Measurements from ENCODE around the gene DOCK3.

DNA sequence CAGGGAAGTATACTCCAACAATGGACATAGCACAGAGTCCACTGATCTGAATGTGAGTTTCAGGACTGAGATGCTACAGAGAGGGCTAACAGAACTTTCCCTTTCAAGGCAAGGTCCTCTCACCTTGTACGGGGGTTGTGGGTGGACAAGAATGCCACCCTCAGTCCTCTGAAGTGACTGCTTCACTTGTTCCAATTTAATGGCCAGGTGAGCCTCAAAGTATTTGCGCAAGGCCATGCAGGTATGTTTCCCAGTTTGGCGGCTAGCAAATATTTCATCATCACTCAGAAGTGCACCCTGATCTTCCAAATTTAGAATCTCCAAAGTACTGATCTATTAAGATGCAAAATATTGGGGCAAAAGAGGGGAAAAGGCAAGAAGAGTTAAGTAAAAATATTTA lies 754.4 kb downstream of the DOCK3 start:
- TF ChIP-seq, protein P1, sequence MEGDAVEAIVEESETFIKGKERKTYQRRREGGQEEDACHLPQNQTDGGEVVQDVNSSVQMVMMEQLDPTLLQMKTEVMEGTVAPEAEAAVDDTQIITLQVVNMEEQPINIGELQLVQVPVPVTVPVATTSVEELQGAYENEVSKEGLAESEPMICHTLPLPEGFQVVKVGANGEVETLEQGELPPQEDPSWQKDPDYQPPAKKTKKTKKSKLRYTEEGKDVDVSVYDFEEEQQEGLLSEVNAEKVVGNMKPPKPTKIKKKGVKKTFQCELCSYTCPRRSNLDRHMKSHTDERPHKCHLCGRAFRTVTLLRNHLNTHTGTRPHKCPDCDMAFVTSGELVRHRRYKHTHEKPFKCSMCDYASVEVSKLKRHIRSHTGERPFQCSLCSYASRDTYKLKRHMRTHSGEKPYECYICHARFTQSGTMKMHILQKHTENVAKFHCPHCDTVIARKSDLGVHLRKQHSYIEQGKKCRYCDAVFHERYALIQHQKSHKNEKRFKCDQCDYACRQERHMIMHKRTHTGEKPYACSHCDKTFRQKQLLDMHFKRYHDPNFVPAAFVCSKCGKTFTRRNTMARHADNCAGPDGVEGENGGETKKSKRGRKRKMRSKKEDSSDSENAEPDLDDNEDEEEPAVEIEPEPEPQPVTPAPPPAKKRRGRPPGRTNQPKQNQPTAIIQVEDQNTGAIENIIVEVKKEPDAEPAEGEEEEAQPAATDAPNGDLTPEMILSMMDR (IDR thresholded peaks at IDR 0.05) = no peak
- TF ChIP-seq POLR2A (IDR thresholded peaks at IDR 0.05) (no peak), POLR2AphosphoS5 (IDR thresholded peaks at IDR 0.05; ENCODE audit: insufficient read depth in 1 of 2, low read depth in 1 of 2) (no peak)

Measured in vagina (tissue), 2 donors.